SK-N-SH treated with all-trans-retinoic acid at 6 μM for 48 hours (cell line): Measurements from ENCODE around the gene DPYD.

Source experiments
- ARNTL ChIP-seq: fragments of 450-650 bp; formaldehyde crosslinking; IDR thresholded peaks from 2 replicates; pipeline ENCODE4 v1.5.0; 2020; ENCODE audit warnings: low read depth, mild to moderate bottlenecking, moderate library complexity, borderline replicate concordance
- BACH2 ChIP-seq: fragments of 250-450 bp; sonication (Bioruptor Pico); IDR thresholded peaks from 2 replicates; pipeline ENCODE4 v1.9.0; 2021; ENCODE audit warnings: mild to moderate bottlenecking, borderline replicate concordance
- GLIS3 ChIP-seq: fragments of 250-450 bp; sonication (Bioruptor Pico); IDR thresholded peaks from 2 replicates; pipeline ENCODE4 v1.5.0; 2020; ENCODE audit warnings: mild to moderate bottlenecking, moderate library complexity
- PPARA ChIP-seq: fragments of 250-450 bp; sonication (Bioruptor Pico); IDR thresholded peaks from 2 replicates; pipeline ENCODE4 v1.5.0; 2020; ENCODE audit warnings: mild to moderate bottlenecking, borderline replicate concordance
- TF ChIP-seq, protein P1 (sequence below): fragments of 250-450 bp; sonication (Bioruptor Pico); IDR thresholded peaks from 2 replicates; pipeline ENCODE4 v1.5.1; 2021; ENCODE audit warnings: mild to moderate bottlenecking, moderate library complexity
- TF ChIP-seq, protein P2 (sequence below): fragments of 250-450 bp; sonication (Bioruptor Pico); IDR thresholded peaks from 2 replicates; pipeline ENCODE4 v1.8.0; 2020; ENCODE audit warnings: mild to moderate bottlenecking, moderate library complexity, borderline replicate concordance
- TF ChIP-seq, protein P3 (sequence below): fragments of 250-450 bp; sonication (Bioruptor Pico); IDR thresholded peaks from 2 replicates; pipeline ENCODE4 v1.5.0; 2020; ENCODE audit warnings: mild to moderate bottlenecking, moderate library complexity

DNA sequence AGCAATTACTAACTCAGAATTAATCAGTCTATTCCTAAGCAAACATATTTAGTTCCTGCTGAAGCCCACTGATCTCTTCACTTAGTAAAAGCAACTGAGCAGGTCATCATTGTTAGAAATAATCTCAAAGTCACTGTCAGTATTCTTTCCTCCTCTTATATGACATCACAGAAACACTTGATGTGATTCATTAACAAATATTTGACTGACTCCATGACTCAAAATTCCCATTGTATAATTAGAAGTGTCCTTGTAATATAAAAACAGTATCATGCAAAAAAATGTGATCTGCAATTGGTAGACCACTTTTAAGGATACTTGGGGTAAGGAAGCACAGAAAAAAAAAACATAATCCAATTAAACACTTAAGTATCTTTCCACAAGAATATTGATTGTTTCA is 194.4 kb downstream of the DPYD start:
- TF ChIP-seq GLIS3 (CRISPR knock-in tag) (no peak), PPARA (CRISPR knock-in tag) (no peak), BACH2 (CRISPR knock-in tag) (no peak), ARNTL (CRISPR knock-in tag) (no peak)
- TF ChIP-seq, protein P1, sequence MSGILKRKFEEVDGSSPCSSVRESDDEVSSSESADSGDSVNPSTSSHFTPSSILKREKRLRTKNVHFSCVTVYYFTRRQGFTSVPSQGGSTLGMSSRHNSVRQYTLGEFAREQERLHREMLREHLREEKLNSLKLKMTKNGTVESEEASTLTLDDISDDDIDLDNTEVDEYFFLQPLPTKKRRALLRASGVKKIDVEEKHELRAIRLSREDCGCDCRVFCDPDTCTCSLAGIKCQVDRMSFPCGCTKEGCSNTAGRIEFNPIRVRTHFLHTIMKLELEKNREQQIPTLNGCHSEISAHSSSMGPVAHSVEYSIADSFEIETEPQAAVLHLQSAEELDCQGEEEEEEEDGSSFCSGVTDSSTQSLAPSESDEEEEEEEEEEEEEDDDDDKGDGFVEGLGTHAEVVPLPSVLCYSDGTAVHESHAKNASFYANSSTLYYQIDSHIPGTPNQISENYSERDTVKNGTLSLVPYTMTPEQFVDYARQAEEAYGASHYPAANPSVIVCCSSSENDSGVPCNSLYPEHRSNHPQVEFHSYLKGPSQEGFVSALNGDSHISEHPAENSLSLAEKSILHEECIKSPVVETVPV (CRISPR knock-in tag) = no peak
- TF ChIP-seq, protein P2, sequence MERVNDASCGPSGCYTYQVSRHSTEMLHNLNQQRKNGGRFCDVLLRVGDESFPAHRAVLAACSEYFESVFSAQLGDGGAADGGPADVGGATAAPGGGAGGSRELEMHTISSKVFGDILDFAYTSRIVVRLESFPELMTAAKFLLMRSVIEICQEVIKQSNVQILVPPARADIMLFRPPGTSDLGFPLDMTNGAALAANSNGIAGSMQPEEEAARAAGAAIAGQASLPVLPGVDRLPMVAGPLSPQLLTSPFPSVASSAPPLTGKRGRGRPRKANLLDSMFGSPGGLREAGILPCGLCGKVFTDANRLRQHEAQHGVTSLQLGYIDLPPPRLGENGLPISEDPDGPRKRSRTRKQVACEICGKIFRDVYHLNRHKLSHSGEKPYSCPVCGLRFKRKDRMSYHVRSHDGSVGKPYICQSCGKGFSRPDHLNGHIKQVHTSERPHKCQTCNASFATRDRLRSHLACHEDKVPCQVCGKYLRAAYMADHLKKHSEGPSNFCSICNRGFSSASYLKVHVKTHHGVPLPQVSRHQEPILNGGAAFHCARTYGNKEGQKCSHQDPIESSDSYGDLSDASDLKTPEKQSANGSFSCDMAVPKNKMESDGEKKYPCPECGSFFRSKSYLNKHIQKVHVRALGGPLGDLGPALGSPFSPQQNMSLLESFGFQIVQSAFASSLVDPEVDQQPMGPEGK (CRISPR knock-in tag) = no peak
- TF ChIP-seq, protein P3, sequence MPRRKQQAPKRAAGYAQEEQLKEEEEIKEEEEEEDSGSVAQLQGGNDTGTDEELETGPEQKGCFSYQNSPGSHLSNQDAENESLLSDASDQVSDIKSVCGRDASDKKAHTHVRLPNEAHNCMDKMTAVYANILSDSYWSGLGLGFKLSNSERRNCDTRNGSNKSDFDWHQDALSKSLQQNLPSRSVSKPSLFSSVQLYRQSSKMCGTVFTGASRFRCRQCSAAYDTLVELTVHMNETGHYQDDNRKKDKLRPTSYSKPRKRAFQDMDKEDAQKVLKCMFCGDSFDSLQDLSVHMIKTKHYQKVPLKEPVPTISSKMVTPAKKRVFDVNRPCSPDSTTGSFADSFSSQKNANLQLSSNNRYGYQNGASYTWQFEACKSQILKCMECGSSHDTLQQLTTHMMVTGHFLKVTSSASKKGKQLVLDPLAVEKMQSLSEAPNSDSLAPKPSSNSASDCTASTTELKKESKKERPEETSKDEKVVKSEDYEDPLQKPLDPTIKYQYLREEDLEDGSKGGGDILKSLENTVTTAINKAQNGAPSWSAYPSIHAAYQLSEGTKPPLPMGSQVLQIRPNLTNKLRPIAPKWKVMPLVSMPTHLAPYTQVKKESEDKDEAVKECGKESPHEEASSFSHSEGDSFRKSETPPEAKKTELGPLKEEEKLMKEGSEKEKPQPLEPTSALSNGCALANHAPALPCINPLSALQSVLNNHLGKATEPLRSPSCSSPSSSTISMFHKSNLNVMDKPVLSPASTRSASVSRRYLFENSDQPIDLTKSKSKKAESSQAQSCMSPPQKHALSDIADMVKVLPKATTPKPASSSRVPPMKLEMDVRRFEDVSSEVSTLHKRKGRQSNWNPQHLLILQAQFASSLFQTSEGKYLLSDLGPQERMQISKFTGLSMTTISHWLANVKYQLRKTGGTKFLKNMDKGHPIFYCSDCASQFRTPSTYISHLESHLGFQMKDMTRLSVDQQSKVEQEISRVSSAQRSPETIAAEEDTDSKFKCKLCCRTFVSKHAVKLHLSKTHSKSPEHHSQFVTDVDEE (CRISPR knock-in tag) = no peak
